Left forelimb (tissue), 1 donor: ENCODE measurements around the gene WSB1.

Source experiments
- DNase-seq: peaks from one replicate; pipeline ENCODE4 v3.0.0-alpha.2; 2018; ENCODE audit warnings: low spot score

Gene WSB1

DNA sequence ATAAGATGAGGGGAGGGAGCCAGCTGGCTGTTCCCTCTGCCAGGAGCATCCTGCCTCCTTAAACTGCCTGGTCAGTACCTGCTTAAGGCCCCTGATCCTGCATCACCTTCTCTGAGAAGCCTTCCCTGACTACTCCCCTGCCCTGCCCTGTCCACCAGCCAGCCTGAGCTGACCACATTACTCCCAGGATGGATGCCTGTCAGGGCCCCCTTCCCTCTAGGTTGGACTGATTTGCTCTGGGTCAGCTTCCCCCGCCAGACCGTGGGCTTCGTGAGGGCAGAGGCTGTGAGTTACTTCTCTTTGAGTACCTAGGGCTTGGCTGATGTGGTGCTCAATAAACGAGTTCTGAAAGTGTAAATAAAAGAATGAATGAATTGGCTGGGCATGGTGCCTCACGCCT lies 63.3 kb downstream of the WSB1 start:
- DNase-seq, result no peak

DNA sequence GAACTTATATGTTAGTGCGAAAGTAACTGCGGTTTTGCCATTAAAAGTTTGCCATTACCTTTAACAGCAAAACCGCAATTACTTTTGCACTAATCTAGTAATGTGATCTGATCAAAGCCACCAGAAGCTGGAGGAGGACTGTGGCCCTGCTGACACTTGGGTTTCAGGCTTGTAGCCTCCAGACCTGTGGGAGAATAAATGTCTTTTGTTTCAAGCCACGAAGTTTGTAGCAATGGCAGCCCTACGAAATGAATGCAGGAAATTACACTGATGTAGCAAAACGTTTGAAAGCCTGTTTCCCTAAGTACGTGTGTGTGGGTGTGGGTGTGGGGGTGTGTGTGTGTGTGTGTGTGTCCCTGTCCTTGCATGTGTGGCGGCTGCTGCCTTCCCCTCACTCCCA lies 66.6 kb downstream of the WSB1 start:
- no peak for DNase-seq

DNA sequence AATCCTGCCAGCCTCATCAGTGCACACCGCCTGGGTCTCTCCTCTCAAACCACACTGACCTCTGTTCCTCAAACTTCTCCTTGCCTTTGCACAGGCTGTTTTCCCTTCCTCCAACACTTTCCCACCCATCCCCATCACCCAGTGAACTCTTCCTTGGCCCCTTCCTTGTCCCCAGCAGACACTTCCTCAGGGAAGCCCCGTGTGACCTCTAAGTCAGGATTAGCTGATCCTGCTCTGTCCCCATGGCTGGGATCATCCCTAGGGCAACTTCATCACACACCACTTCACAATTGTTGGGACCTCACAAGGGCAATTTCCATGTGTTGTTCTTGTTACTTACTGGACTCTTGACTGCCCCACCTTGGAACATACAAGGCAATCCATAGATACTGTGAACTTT lies 67.8 kb downstream of the WSB1 start:
- DNase-seq, result no peak

DNA sequence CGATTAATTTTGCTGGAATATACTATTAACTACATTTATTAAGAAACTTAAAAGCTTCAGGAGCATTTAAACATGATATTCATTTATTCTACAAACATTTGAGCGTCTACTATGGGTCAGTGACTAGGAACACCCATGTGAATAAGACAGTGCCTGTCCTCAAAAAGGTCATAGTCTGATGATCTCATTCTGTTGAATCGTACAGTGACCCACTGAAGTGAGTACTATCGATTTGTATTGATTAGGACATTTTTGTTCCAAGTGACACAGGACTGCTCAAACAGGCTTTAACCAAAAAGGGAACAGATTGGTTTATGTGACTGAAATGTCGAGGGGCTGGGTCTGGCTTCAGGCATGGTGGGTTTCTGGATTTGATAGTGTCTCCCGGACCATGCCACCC lies 68.6 kb downstream of the WSB1 start:
- no peak for DNase-seq

DNA sequence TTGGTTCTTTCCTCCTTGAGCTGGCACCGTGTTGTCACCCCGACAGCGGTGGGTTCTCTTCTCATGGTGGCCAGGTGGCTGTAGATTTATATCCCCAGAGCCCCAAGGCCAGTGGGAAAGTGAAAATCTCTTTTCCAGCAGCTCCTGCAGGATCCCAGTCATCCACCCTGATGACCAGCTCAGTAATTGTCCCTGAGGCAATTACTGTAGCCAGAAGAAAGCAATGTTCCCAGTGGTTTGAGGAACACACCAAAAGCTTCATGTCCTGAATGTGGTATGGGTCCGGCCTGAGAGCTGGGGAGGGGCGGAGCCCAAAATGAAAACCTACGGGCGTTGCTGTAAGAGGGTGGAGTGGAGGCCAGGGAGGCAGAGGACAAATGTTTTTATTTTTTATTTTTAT lies 69.0 kb downstream of the WSB1 start:
- DNase-seq, result no peak

DNA sequence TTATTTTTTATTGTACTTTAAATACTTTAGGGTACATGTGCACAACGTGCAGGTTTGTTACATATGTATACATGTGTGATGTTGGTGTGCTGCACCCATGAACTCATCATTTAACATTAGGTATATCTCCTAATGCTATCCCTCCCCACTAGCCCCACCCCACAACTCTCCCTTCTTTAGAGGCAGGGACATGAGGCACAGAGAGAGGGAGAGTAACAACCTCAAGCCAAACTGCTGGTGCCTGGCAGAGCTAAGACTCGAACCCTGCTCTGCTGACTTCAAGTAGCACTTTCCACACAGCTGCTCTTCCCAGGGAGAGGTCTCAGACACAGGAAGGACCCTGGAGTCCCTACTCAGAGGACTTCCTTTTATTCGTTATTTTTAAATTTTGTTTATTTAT lies 69.4 kb downstream of the WSB1 start:
- DNase-seq, result no peak
